T-helper 1 cell (primary cell): ENCODE measurements around the gene ZNF267.
"Not testable (repeated sequence)": the region's sequence is repeated elsewhere in the genome, so short reads cannot be mapped to it uniquely, and the experiment has no call there.

Experiments used
- DNase-seq, 5 donors: peaks; one replicate each; pipeline ENCODE4 v3.0.0-alpha.2; 2012 to 2020
- total RNA-seq, 4 donors: gene quantifications; one replicate each; lab custom pipeline; 2026; lab: John Stamatoyannopoulos, UW

Gene ZNF267
- 65.3 to 120 (median 81.7) reads per million in 4 donors for total RNA-seq

- DNase-seq, result peak; percentile 88 to 95 (median 92)
Measured at GRCh38 chr16:31873556-31874365, at the start of gene ZNF267. Gene ZNF267 (plus strand): TSS chr16:31873807. CDS start chr16:31873967, 160 bp downstream.

DNA sequence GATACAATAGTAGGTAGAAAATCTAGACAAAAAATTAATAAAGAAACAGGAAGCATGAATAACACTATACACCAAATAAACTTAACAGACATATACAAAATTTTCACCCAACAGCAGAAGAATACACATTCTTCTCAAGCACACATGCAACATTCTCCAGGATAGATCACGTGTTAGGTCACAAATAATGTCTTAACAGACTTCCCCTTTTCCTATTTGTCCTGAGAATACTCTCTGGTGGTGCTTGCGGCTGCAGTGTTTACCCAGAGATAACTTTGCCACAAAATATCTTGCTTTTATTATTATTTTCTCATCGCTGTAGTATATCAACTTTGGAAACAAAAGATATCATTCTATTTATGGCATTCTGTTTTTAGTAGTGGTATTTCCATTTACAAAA, 40.6 kb upstream of the ZNF267 start:
- DNase-seq, result no peak

DNA sequence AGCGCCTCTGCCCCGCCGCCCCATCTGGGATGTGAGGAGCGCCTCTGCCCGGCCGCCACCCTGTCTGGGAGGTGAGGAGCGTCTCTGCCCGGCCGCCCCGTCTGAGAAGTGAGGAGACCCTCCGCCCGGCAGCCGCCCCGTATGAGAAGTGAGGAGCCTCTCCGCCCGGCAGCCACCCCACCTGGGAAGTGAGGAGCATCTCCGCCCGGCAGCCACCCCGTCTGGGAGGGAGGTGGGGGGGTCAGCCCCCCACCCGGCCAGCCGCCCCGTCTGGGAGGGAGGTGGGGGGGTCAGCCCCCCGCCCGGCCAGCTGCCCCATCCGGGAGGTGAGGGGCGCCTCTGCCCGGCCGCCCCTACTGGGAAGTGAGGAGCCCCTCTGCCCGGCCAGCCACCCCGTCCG, 37.2 kb upstream of the ZNF267 start:
- not testable (repeated sequence) for DNase-seq

- DNase-seq, result no peak
Measured at GRCh38 chr16:31842864-31843263, 30.7 kb upstream of the ZNF267 start.

- DNase-seq, result not testable (repeated sequence)
Measured at GRCh38 chr16:31848572-31848971, 25.0 kb upstream of the ZNF267 start.

DNA sequence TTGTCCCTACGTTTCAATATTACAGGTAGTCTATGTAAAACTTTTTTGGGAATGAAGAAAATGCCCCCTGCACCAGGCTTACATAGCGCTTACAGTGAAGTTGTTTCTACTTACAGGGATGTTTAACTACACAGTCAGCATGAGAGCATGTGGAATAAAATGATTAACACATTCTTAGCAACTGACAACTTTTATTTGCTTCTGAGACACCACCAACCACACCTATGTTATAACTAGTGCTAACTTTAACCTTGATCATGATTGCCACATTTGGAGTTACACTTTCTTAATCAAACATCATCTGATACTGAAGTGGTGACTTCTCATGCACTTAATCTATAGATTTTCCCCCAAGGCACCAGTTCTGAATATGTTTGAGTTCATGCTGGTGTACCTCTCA, 20.3 kb upstream of the ZNF267 start:
- DNase-seq, result no peak

DNA sequence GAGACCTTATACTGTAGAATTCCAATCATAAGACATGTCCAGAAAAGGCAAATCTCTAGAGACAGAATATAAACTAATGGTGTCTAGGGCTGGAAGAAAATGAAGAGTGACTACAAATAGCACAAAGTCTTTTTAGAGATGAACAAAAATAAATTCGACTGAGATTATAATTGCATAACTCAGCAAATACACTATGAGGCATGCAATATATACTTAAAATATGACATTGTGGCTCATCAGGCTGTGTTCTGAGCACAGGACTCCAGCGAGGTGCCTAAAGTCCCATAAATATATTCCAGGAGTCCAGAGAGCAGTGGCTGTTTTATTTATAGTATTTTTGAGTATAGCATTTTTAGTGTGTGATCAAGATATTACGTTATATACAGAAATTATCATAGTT, 13.1 kb upstream of the ZNF267 start:
- no peak for DNase-seq

DNA sequence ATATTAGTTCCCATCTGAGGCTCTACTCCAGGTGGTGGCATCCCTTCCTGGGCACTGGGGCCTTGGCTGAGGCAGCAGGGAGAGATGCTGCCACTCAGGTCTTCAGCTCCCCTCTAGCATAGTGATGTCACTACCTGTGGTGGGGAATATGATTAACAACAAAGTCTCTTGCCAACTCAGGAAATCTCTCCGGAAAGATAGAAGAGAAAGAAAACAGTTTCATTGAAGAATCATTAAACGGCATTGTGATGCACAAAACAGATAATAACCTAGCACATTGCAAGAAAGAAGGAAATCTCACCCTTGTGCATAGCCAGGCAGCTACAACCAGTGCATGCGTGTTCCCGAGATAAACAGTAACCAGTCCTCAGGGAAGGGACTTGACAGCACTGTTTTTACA, 12.2 kb upstream of the ZNF267 start:
- no peak for DNase-seq

DNA sequence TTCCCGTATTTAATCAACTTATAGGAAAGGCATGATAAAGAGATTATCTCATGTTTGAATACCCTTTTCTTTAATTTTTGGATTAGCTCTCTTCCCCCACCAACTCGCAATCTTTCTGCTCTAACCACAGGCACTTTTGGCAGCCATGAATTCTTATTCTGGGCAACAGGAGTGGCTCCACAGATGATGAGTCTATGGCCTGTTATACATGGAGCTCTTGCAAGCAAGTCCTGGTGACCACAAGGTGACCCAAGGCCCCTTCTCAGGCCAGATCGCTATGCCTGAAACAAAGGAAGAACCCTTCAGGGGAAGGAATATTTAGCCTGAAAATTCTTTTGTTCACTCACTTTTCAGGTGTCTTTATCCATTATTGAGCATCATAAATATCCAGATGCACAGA, 10.8 kb upstream of the ZNF267 start:
- DNase-seq, result no peak

DNA sequence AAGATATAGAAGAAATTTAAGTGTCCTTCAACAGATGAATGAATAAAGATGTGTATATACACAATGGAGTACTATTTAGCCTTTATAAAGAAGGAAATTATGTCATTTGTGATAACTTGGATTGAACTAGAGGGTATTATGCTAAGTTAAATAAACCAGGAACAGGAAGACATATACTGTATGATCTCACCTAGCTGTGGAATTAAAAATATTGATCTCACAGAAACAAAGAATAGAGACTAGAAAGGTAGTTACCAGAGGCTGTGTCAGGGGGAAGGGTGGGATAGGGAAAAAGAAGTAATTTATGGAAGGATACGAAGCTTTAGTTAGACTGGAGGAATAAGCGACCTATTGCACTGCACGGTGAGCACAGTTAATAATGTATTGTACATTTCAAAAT, 5.4 kb upstream of the ZNF267 start:
- DNase-seq, result no peak

- peak; percentile 47 to 82 (median 73) for DNase-seq
Measured at GRCh38 chr16:31868691-31869167, 4.9 kb upstream of the ZNF267 start.

DNA sequence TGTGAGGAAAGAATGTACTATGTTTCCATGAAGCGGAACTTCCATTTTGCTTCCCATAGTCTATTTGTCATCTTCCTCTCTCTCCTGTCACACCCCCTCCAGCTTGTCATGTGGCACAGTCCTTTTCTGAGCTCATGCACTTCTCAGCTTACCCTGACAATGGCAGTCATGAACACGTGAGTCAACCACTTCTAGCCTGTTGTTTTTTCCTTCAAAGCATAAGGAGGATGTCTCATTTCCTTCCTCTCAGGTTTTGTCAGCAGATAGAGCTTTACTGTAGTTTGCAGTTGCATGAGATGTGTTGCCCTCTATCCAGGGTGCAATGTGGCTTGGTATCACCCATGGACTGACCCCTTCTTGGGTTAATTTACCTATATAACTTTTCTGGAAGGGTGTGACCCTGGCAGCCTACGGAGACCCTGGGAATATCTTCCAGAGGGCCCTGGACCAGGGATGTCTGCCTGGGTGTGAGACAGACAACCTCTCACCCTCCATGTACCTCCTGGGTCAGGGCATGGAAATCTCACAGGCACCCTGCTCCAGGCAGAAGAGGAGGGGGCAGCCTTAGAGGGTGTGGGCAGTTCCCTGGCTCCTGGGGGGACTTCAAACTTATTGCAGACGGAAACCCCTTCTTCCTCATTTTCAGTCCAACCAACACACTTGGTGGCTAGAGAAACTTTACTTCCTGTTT, 4.0 kb upstream of the ZNF267 start:
- peak; percentile 48 to 95 (median 75) for DNase-seq

- DNase-seq, result peak in 1 of 5 donors; percentile 39
Measured at GRCh38 chr16:31870809-31871208, 2.8 kb upstream of the ZNF267 start.

GRCh38 chr16:31871510-31871909, 2.1 kb upstream of the ZNF267 start:
- DNase-seq, result no peak

GRCh38 chr16:31872201-31872600, 1.4 kb upstream of the ZNF267 start:
- DNase-seq, result no peak

GRCh38 chr16:31874366-31875111, 932 bp downstream of the ZNF267 start:
- peak in 1 of 5 donors; percentile 78 for DNase-seq

DNA sequence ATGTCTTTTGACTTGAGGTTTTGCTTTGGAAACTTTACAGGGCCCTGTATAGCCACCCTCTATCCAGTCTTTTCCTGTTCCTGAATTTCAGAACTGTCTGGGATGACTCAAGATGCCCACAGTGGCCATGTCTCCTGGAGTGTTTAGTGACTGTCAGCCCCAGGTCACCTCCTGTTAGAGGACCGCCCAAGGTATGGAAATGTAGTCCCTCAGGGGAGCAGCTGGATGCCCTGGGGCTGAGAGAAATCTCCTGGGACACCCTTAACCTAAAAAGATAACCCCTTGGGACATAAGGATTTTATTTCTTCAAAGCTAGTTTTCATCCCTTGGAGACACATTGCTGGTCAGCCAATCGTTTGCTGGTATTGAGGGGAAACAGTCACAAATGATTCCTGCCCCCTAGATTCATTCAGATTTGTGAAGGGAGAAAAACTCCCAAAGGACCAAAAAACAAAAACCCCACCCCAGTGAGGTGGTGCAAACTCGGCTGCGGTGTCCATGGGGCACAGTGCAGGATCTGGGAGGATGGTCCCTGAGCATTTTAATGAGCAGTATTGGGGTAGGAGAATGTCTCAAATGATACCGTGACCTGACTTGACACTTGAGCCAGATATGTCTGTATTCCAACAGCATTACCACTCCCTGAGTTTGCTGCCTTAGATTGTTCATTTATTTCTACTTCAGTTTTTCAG, 1.7 kb downstream of the ZNF267 start:
- no peak for DNase-seq

DNA sequence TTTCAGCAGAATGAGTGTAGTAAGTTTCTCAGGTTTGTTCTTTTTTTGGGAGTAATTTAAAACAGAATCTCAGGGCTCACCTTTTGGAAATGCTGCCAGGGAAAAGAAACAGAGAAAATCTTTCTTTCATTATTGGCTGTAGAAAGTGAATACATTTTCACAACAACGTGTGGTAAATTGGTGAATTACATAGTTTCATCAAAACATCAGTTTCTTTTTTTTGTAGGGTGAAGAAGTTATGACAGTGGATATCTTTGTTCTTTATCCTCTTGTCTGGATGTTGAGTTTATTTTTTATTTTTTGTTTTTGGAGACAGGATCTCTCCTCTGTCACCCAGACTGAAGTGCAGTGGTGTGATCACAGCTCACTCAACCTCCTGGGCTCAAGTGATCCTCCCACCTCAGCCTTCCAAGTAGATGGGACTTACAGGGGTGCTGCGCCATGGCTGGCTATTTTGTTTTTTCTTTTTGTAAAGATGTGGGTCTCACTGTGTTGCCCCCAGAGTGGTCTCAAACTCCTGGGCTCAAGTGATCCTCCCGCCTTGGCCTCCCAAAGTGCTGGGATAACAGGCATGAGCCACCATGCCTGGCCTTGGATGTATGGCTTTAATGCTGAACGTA, 2.4 kb downstream of the ZNF267 start:
- no peak for DNase-seq

DNA sequence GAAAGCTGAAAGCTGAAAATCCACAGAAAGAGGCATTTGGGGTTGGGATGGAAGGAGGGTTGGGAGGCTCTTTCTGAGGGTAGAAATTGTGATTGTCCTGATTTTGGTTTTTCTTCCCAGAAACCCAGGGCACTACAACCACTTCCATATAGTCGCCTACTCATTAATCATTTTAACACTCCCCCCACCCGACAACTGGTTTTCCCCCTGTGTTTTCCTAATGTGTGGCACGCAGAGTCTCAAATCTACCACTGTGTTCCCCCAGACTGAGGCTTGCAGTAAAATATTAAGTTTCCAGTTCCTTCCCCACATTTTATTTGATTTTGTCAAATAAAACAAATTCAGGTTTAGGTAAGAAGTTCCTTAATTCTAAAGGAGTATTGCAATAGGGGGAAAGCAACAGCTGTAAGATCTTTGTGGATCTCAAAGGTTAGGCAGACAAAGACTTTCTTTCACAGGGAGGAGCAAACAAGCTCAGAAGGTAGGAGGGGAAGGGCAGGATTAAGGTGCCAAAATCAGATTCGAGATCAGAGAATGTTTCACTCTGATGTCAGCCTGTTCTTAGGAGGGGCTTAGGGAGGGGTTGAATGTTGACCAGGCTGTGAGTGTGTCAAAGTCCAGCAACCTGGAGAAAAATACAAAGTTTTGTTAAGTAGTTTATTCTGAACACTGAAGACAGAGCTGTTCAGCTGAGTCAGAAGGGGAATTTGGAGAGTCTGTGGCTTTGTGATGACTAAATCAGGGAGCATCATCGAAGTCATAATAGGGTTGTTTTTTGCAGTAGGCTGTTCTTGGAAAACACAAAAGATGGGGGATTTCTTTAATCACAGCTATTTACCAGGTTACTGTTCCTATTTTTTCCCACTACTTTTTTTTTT, 3.6 kb downstream of the ZNF267 start:
- DNase-seq, result peak in 4 of 5 donors; percentile 18 to 90 (median 38)

GRCh38 chr16:31877876-31878642, 4.5 kb downstream of the ZNF267 start:
- DNase-seq, result no peak
